ENCODE data around the gene SFTPA1.
"Not testable (repeated sequence)": the region's sequence is repeated elsewhere in the genome, so short reads cannot be mapped to it uniquely, and the experiment has no call there.

The SFTPA1 gene

DNA sequence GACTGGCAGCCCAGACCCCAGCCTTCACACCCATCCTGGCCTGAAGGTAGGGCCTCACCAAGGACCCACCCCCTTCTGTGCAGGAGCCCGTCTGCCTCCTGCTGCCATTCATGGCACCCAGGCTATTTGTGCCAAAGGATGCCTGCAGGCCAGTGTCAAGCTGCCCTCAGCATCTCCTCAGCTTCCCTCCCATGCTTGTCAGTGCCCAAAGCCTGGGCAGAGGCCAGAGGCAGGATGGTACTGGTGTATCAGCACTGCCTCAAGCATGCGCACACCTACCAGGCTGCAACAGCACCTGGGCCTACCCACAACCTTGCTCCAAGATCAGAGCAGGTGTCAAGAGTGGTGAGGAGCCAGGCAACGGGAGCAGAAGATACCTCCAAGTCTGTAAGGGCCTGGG lies 27.6 kb downstream of the SFTPA1 start:
- TF ChIP-seq, protein P1, sequence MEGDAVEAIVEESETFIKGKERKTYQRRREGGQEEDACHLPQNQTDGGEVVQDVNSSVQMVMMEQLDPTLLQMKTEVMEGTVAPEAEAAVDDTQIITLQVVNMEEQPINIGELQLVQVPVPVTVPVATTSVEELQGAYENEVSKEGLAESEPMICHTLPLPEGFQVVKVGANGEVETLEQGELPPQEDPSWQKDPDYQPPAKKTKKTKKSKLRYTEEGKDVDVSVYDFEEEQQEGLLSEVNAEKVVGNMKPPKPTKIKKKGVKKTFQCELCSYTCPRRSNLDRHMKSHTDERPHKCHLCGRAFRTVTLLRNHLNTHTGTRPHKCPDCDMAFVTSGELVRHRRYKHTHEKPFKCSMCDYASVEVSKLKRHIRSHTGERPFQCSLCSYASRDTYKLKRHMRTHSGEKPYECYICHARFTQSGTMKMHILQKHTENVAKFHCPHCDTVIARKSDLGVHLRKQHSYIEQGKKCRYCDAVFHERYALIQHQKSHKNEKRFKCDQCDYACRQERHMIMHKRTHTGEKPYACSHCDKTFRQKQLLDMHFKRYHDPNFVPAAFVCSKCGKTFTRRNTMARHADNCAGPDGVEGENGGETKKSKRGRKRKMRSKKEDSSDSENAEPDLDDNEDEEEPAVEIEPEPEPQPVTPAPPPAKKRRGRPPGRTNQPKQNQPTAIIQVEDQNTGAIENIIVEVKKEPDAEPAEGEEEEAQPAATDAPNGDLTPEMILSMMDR (IDR thresholded peaks at IDR 0.05; ENCODE audit: borderline replicate concordance, control extremely low read depth, extremely low read depth, insufficient read depth, missing control alignments): no peak
- no peak for DNase-seq (ENCODE audit: low spot score)
- in situ Hi-C loops (cut with MboI; ENCODE audit: low sequenced_read_pairs, unreplicated experiment): no loop called here

DNA sequence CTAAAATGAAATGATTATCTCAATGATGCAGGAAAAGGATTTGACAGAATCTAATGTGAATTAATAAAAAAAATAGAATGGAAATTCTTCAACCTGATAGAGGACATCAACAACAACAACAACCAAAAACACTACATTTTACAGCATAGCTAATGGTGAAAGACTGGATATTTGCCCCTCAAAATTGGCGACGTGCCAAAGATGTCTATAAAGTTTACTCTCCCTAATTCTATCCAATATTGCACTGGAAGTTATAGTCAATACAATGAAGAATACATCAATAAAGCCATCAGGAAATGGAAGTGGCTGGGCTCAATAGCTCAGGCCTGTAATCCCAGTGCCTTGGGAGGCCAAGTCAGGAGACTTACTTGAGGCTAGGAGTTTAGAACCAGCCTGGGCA lies 42.0 kb downstream of the SFTPA1 start:
- DNase-seq (ENCODE audit: low spot score); in situ Hi-C loops (cut with MboI; ENCODE audit: low sequenced_read_pairs, unreplicated experiment): not testable (repeated sequence)

DNA sequence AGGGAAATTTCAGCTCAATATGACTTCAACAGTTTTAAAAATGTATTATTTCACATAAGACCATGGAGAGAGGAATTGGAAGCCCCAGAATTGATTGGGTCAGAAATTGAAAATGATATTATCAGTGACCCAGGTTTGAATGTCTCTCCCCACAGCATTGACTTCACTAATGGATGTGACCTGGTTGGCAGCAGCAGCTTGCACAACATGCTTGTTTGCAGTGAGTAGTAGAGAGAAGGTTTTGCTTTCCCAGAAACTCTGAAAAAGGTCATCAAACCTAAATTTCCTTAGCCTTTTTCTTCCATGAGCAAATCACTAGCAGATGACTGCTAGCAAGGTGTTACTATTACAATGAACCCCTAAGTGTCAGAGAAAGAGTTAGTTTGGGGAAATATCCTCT lies 52.5 kb downstream of the SFTPA1 start:
- in situ Hi-C loops (cut with MboI; ENCODE audit: low sequenced_read_pairs, unreplicated experiment); DNase-seq (ENCODE audit: low spot score): not testable (repeated sequence)

- in situ Hi-C loops (cut with MboI; ENCODE audit: low sequenced_read_pairs, unreplicated experiment); DNase-seq (ENCODE audit: low spot score): not testable (repeated sequence)
Observed at GRCh38 chr10:79664686-79665085, 53.9 kb downstream of the SFTPA1 start.

All from GM13976 (cell line).